HUES48 (cell line): ENCODE results near the gene CACNA1C.

Experiments used
- H3K27ac ChIP-seq: one replicate; pipeline ENCODE4 v1.7.0; 2013; ENCODE audit warnings: low read depth, low read length, inconsistent platforms
- H3K27me3 ChIP-seq: 2 replicates; pipeline ENCODE4 v1.6.1; 2013; ENCODE audit warnings: mild to moderate bottlenecking, low read length; ENCODE audit not compliant: control insufficient read depth, insufficient read depth
- H3K36me3 ChIP-seq: 2 replicates; pipeline ENCODE4 v1.6.1; 2013; ENCODE audit warnings: low read length; ENCODE audit not compliant: control insufficient read depth, insufficient read depth
- H3K4me1 ChIP-seq: 2 replicates; pipeline ENCODE4 v1.6.1; 2013; ENCODE audit warnings: mild to moderate bottlenecking, low read length; ENCODE audit not compliant: control insufficient read depth, insufficient read depth
- H3K4me3 ChIP-seq: 2 replicates; pipeline ENCODE4 v1.5.1; 2013; ENCODE audit warnings: mild to moderate bottlenecking, low read depth, low read length
- H3K9ac ChIP-seq: 2 replicates; pipeline ENCODE4 v1.6.1; 2013; ENCODE audit warnings: mild to moderate bottlenecking, low read depth, low read length, moderate library complexity
- H3K9me3 ChIP-seq: 2 replicates; pipeline ENCODE4 v1.6.1; 2013; ENCODE audit warnings: low read length; ENCODE audit not compliant: control insufficient read depth, insufficient read depth

CACNA1C gene

DNA sequence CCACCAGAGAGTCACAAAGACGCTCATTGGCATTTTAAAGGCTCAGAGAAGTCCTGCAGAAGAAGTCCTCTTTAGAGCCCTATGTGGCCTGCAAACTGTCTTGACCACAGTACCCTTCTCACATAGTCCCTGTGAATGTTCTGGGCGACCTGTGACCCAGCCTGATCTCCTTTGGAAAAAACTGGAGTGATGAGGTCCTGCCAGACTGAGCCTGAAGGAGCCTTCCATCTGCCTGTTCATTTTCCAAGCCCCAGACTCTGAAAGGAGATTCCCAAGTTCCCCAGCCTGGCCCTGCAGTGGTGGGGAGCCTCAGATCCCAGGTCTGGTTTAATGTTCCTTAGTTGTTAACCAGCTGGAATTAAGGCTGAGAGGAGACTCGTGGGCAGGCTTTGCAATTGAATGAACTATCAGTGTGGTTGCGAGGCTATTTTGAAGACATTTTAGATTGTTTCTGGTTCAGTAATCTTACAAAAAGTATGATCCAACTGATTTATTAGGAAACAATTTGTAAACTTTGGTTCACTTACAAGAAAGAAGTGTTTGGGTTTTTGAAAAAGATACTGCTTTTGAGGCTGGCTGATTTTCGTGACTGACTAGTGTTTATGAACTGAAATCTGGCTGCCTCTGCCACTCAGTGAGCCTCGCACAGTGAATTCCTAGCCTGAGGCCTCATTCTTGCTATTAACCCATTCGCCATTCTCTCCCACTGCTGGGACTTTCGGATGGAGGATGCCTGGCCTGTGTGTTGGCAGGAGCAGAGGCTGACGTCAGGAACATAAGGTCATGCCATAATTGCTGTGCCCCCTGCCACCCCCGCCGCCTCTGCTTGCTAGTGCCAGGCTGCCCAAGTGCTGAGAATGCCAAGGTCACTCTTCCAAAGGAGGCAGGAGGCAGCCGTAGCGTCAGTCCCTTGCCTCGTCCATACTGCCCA lies 249.0 kb downstream of the CACNA1C start:
- Histone ChIP-seq H3K9ac (no peak overlapping the region), H3K27ac (no peak overlapping the region)

DNA sequence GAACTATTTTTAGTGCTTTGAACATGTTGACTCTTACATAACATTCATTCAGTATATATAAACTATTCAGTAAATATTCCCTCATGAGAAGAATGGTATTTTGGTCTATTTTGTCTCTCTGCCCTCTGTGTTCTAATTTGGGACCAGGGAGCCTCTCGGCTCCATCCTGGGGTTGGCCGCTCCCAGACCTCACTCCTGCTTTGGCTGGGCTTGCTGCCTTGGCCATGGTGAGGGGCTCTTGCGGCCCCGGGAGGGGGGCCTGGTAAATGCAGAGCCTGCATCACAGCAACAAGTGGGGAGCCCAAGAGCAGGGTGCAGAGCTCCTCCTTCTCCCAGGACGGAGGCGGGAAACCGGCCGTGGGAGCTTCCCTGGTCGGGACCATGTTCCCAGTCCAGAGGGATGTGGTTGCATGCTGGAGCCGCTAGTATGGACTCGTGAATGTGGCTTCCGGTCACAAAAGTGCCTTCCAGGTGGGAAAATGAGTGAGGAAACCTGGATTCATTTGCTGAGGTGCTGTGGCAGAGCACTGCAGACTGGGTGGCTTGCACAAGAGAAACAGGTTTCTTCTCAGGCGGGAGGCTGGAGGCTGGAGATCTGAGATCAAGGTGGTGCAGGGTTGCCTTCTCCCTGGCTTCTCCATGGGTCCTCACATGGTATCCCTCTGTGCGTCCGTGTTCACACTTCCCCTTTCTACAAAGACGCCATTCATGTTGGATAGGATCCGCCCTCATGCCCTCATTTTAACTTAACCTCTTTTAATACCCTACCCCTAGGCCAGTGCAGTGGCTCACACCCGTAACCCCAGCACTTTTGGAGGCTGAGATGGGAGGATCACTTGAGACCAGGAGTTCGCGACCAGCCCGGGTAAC lies 250.2 kb downstream of the CACNA1C start:
- H3K4me1 ChIP-seq = peaks cover 32% of the 10 kb centered on the region
- H3K9ac ChIP-seq = no peak overlapping the region

More for the DNA sequence above, 249.0 kb downstream of the CACNA1C start:
- Histone ChIP-seq H3K4me1 (peaks cover 21% of the 10 kb centered on the region), H3K9me3 (no peaks in the 10 kb centered on the region), H3K4me3 (no peak overlapping the region), H3K36me3 (no peaks in the 10 kb centered on the region), H3K27me3 (no peaks in the 10 kb centered on the region)

DNA sequence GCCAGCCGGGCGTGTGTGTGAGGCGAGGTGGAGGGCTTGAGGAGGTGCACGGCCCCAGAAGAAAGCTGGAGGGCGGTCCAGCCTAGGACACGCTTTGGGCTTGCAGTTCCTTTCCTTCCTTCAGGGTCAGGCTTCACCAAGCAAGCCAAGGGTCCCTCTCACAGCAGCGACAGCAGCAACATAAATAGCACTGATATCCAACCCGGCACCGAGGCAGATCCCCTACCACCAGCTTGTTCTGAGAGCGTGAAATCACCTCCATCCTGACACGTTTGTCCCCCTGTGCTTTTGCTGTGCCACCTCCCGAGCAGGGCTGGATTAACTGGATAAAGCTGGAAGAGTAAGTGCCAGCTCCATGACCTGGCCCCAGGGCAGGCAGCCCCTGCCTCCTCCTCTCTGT lies 251.4 kb downstream of the CACNA1C start:
- Histone ChIP-seq H3K27ac (no peak overlapping the region), H3K36me3 (no peaks in the 10 kb centered on the region), H3K9ac (no peak overlapping the region), H3K4me3 (no peak overlapping the region), H3K9me3 (no peaks in the 10 kb centered on the region), H3K27me3 (no peaks in the 10 kb centered on the region), H3K4me1 (peaks cover 33% of the 10 kb centered on the region)

More for the DNA sequence above, 250.2 kb downstream of the CACNA1C start:
- no peaks in the 10 kb centered on the region for H3K27me3 ChIP-seq
- no peak overlapping the region for H3K4me3 ChIP-seq
- H3K36me3 ChIP-seq = no peaks in the 10 kb centered on the region
- no peak overlapping the region for H3K27ac ChIP-seq
- no peaks in the 10 kb centered on the region for H3K9me3 ChIP-seq

DNA sequence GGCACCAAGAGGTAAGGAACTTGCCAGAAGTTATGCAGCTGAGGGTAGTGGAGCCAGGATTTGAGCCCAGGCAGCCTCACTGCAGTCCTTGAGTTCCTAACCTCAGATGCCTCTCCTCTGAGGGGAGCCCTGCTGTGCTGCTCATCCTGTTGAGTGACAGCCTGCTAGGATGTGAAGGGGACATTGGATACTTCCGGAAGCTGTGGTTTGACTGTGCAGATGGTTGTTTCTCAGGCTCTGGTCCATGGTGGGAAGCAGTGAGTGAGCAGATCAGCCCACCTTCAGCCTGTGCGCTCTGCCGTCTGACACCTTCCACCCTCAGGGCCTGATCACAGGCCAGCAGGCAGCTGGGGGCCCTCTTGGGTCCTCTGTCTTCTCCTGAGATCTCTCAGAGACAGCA lies 253.2 kb downstream of the CACNA1C start:
- H3K27ac ChIP-seq = peak overlapping the region; percentile 53
- H3K9me3 ChIP-seq = no peaks in the 10 kb centered on the region
- H3K4me3 ChIP-seq = no peak overlapping the region
- H3K4me1 ChIP-seq = peaks cover 33% of the 10 kb centered on the region
- H3K9ac ChIP-seq = no peak overlapping the region
- no peaks in the 10 kb centered on the region for H3K27me3 ChIP-seq
- no peaks in the 10 kb centered on the region for H3K36me3 ChIP-seq

DNA sequence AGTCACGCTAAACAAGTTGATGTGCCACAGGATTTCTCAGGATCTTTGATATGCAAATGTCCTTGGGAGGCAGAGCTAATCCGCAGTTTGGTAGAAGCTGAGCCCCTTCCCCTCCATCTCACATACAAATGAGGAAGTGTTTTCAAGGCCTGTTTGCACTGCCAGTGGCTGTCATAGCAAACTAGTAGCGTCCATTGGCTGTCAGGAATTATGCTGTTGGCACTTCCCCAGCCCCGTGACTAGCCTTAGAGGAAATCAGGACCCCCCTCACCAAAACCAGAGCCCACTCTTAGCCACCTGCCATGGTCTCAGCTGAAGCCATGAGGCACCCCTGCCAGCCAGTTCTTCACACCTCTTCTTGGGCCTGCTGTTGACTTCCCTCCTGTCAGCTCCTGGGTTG lies 253.9 kb downstream of the CACNA1C start:
- Histone ChIP-seq H3K4me3 (no peak overlapping the region), H3K36me3 (no peaks in the 10 kb centered on the region), H3K27me3 (no peaks in the 10 kb centered on the region), H3K9me3 (no peaks in the 10 kb centered on the region), H3K9ac (no peak overlapping the region), H3K27ac (peak overlapping the region; percentile 29), H3K4me1 (peaks cover 27% of the 10 kb centered on the region)

DNA sequence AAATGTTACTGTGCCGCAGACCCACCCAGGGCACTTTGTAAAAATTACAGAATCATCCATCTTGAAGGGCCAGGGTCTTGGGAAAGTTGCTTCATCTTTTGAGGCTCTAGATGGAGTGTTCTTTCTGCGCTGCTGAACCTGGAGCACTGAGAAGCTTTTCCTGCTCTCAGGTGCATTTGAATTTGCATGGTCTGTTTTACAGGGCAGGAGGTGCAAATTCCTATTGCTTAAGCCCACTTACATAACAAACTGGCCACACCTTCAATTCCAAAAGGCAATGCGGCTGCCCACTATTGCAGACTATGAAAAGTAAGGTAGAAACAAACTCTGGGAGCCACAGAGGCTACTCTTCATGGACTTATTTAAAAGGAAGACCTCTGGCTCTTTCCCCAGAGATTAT lies 254.8 kb downstream of the CACNA1C start:
- Histone ChIP-seq H3K9me3 (no peaks in the 10 kb centered on the region), H3K9ac (no peak overlapping the region), H3K4me1 (peaks cover 24% of the 10 kb centered on the region), H3K4me3 (no peak overlapping the region), H3K27ac (no peak overlapping the region), H3K36me3 (no peaks in the 10 kb centered on the region), H3K27me3 (no peaks in the 10 kb centered on the region)

DNA sequence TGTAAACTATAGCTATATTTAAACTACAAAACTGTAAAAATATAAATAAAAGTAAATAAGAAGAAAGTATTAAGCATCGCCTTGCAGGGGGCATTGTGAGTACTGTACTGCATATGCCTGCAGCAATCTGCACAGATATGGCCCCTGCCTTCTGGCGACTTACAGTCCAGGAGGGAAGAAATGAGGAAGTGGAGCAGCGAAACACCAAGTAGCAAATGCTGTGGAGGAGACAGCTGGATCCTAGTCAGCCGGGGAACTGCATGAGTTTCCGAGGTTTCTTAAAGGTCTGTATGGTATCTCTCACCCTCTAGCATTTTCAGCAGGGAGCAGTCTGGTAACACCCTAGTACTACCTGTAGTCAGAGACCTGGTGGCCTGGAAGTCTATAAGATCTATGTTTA lies 256.9 kb downstream of the CACNA1C start:
- Histone ChIP-seq H3K9ac (no peak overlapping the region), H3K4me3 (no peak overlapping the region), H3K36me3 (no peaks in the 10 kb centered on the region), H3K27ac (no peak overlapping the region), H3K27me3 (no peaks in the 10 kb centered on the region), H3K9me3 (no peaks in the 10 kb centered on the region), H3K4me1 (peaks cover 24% of the 10 kb centered on the region)

DNA sequence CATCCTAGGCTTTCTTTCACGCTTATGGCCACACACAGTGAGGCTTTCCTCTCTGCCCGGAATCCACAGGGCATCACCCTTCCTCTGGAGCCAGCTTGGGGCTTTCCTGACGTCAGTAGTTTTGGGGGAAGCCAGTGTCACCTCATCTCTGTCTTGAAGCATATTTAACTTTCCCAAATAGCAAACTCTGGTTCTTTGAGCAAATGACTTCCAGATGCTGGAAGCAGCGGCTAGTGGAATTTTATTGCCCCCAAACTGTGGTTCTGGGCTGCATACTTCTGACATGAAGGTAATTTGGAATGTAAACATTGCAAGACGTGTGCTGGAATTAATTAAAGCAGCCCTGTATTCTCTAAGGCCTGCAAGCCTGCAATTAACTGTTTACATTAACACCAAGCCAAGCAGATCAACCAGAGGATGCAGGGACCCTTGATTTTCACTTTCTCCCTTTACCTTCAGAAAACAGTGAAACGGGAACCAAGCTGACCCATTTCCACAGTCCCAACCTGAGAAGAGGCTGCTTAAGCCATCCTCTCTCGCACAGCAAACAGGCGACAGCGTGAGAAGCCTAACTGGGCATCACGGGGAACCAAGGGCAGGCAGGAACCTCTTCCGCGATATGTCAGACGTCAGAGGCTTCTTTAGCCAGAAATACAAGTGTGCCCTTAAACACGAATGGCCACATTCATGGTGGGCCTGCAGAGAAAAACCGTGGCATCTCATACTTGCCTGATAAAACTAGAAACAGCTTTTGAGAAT lies 258.4 kb downstream of the CACNA1C start:
- Histone ChIP-seq H3K27ac (no peak overlapping the region), H3K36me3 (no peaks in the 10 kb centered on the region), H3K4me1 (peaks cover 18% of the 10 kb centered on the region), H3K9me3 (no peaks in the 10 kb centered on the region), H3K27me3 (no peaks in the 10 kb centered on the region), H3K4me3 (no peak overlapping the region), H3K9ac (no peak overlapping the region)

DNA sequence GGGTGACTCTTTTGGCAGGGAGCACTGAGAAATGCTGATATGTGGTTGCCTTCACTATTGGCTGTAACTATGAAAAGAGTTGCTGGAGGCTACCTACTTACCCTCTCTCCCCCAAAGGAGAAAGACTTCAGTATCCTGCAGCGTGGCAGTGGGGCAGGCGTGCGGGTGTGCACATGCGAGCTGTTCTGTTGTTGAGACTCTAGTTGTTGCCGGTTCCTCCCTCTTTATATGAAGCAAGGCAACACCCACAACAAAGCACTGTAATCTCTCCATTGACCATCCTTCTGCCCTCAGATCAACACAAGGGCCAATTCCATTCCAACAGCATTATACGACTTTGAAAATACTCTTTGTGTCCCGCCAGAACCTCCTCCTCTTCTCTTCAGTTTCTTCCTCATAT lies 259.4 kb downstream of the CACNA1C start:
- Histone ChIP-seq H3K4me1 (peaks cover 8% of the 10 kb centered on the region), H3K36me3 (no peaks in the 10 kb centered on the region), H3K9ac (no peak overlapping the region), H3K9me3 (no peaks in the 10 kb centered on the region), H3K4me3 (no peak overlapping the region), H3K27ac (no peak overlapping the region), H3K27me3 (no peaks in the 10 kb centered on the region)

DNA sequence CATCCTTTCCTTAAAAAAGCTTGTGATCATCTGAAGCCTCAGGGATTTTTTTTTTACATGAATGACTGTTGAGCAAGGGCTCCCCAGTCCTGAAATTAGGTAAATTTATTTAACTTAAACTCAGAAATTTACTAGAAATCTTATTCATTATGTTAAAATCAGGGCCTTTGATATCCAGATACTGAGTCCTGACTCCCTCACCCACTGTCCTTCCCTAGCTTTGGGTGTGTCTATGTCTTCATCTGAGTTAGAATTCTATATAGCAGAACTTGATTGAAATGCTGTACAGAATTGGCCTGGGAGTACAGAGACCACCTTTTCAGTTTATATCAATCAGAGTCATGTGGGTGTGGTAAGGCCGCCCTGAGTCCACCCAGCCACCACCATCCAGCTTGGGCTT lies 260.0 kb downstream of the CACNA1C start:
- Histone ChIP-seq H3K9me3 (no peaks in the 10 kb centered on the region), H3K9ac (no peak overlapping the region), H3K27me3 (no peaks in the 10 kb centered on the region), H3K4me1 (peaks cover 2% of the 10 kb centered on the region; the same call in 1 of the 2 replicates), H3K36me3 (no peaks in the 10 kb centered on the region), H3K27ac (no peak overlapping the region), H3K4me3 (no peak overlapping the region)
